Measurements from ENCODE around the gene STK11IP.

The STK11IP gene

GRCh38 chr2:219611306-219611705 lies 13.6 kb downstream of the STK11IP start:
- no peak for DNase-seq
- in situ Hi-C loops (cut with HindIII; ENCODE audit: low pct_ligation_motif_present, low pct_unique_long_range_greater_than_20kb, low sequenced_read_pairs): no loop called here

DNA sequence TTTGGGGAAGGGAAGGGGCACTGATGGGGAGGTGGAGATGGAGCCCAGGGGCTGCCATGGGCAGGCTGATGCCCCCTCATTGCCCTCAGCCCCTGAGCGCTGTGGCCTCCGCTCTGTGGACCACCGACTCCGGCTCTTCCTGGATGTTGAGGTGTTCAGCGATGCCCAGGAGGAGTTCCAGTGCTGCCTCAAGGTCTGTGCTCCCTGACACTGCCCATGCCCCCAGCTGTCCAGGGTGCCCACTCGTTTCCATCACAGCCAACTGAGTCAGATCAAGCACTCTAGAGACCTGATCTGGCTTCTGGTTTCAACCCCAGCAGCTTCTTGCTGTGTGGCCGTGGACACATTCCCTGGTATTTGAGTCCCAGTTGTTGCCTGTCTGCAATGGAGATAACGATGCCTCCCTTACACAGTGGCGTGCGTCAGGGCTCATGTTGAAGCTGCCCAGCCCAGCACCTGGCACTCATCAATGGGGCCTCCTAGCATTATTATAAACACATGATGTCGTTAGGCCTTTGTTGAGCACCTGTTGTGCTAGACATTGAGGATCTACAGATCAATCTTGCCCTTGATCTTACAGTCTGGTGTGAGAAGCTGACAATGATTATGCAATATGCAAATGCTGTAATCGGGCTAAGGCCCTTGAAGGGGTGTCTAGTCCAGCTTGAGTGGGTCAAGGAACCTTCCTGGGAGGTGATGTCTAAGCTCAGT lies 14.4 kb downstream of the STK11IP start:
- DNase-seq: no peak
- in situ Hi-C loops (cut with HindIII; ENCODE audit: low pct_ligation_motif_present, low pct_unique_long_range_greater_than_20kb, low sequenced_read_pairs): no loop called here

DNA sequence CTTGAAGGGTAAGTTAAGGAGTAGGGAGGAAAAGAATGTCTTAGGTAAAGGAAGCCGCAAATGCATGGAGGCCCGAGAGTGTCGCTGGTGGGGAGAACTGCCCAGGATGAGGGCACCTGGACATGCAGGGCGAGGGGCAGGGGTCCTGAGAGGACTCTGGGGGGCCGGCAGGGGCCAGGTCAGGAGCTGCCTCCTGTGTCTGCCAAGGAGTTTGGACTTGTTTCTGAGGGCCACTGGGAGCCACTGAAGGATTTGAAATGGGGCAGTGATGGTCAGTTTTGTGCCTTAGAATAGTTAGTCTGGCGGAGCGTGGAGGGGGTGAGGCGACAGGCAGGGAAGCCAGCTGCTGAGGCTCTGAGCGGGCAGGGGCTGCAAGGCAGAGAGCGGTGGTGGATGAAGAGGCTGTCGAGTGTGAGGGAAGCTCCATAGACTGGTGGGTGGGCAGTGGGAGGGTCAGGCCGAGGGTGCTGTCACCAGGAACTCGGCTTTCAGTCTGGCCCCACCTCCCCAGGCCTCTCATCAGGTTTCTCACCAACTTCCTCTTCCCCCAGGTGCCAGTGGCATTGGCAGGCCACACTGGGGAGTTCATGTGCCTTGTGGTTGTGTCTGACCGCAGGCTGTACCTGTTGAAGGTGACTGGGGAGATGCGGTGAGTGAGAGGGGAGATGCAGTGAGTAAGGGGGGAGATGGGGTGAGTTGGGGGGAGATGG lies 15.1 kb downstream of the STK11IP start:
- no peak for DNase-seq

DNA sequence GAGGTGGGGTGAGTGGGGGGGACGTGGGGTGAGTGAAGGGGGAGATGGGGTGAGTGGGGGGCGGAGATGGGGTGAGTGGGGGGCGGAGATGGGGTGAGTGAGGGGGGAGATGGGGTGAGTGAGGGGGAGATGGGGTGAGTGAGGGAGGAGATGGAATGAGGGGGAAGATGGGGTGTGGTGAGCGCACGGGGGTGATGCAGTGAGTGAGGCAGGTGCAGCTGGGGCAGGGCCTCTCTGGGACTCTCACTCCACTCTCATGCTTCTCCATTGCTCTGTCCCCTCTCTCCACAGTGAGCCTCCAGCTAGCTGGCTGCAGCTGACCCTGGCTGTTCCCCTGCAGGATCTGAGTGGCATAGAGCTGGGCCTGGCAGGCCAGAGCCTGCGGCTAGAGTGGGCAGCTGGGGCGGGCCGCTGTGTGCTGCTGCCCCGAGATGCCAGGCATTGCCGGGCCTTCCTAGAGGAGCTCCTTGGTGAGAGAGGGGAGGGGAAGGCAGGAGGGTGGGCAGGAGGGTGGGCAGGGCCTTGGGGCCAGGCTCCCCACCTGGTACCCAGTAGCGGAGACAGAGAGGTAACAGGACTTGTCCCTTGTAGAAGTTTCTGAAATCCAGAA lies 15.9 kb downstream of the STK11IP start:
- DNase-seq: no peak
- in situ Hi-C loops (cut with HindIII; ENCODE audit: low pct_ligation_motif_present, low pct_unique_long_range_greater_than_20kb, low sequenced_read_pairs): no loop called here

More for the DNA sequence above, 15.1 kb downstream of the STK11IP start:
- in situ Hi-C loops (cut with HindIII; ENCODE audit: low pct_ligation_motif_present, low pct_unique_long_range_greater_than_20kb, low sequenced_read_pairs): no loop called here

GRCh38 chr2:219614076-219614860 lies 16.6 kb downstream of the STK11IP start:
- in situ Hi-C loops (cut with HindIII; ENCODE audit: low pct_ligation_motif_present, low pct_unique_long_range_greater_than_20kb, low sequenced_read_pairs): no loop called here
- no peak for DNase-seq

DNA sequence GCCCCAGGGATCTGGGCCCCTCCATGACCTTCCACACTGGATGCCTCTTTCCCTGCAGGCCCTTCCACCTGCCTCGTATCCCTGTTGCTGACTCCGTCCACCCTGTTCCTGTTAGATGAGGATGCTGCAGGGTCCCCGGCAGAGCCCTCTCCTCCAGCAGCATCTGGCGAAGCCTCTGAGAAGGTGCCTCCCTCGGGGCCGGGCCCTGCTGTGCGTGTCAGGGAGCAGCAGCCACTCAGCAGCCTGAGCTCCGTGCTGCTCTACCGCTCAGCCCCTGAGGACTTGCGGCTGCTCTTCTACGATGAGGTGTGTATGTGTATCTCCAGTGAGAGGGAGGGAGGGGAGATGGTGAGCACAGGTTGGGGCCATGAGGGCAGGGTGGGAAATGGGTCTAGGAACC lies 17.4 kb downstream of the STK11IP start:
- DNase-seq: no peak
- in situ Hi-C loops (cut with HindIII; ENCODE audit: low pct_ligation_motif_present, low pct_unique_long_range_greater_than_20kb, low sequenced_read_pairs): no loop called here

GRCh38 chr2:219615894-219616293 lies 18.2 kb downstream of the STK11IP start:
- in situ Hi-C loops (cut with HindIII; ENCODE audit: low pct_ligation_motif_present, low pct_unique_long_range_greater_than_20kb, low sequenced_read_pairs): no loop called here
- DNase-seq: no peak

GRCh38 chr2:219616550-219616949 lies 18.9 kb downstream of the STK11IP start:
- DNase-seq: no peak
- in situ Hi-C loops (cut with HindIII; ENCODE audit: low pct_ligation_motif_present, low pct_unique_long_range_greater_than_20kb, low sequenced_read_pairs): no loop called here

- in situ Hi-C loops (cut with HindIII; ENCODE audit: low pct_ligation_motif_present, low pct_unique_long_range_greater_than_20kb, low sequenced_read_pairs): no loop called here
- no peak for DNase-seq
Observed at GRCh38 chr2:219618733-219619122, 21.1 kb downstream of the STK11IP start.

- DNase-seq: no peak
- in situ Hi-C loops (cut with HindIII; ENCODE audit: low pct_ligation_motif_present, low pct_unique_long_range_greater_than_20kb, low sequenced_read_pairs): no loop called here
Observed at GRCh38 chr2:219619235-219619634, 21.6 kb downstream of the STK11IP start.

GRCh38 chr2:219620546-219620945 lies 22.9 kb downstream of the STK11IP start:
- in situ Hi-C loops (cut with HindIII; ENCODE audit: low pct_ligation_motif_present, low pct_unique_long_range_greater_than_20kb, low sequenced_read_pairs): no loop called here
- DNase-seq: no peak

DNA sequence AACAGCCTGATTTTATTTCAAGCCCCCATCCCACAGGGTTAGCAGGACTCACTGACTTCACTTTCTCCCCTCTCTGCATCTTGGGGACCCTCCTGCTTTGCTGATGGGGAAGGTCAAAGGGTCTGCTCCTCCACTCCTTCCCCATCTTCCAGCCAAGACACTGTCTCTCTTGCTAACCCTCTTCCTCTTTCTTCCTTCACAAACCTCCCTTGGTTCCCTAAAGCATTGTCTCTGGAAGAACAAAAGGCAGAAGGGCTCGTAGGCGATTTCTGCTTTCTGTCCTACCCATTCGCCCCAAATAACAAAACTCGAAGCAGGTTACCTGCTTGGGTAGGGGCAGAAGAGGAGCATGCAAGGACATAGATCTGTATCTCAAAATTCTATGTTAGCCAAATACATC lies 24.3 kb downstream of the STK11IP start:
- no peak for DNase-seq
- in situ Hi-C loops (cut with HindIII; ENCODE audit: low pct_ligation_motif_present, low pct_unique_long_range_greater_than_20kb, low sequenced_read_pairs): no loop called here

GRCh38 chr2:219622472-219622871 lies 24.8 kb downstream of the STK11IP start:
- no peak for DNase-seq
- in situ Hi-C loops (cut with HindIII; ENCODE audit: low pct_ligation_motif_present, low pct_unique_long_range_greater_than_20kb, low sequenced_read_pairs): no loop called here

DNA sequence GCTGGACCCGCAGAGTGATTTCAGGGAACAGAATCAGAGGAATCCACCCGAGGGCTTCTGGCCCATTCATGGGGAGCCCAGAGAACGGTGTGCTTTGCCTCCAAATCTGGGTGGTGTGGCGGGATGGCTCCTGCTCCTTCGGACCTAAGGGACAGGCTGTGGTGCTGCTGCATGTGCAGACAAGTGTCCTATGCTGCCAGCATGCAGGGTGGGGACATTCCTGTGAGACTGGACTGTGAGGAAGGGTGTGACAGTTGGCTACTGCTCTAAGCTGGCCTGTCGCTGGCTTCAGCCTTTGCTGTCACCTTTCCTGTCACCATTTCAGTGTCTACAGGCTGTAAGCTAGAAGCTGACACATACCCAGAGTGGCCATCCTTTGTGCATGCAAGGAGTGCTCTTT lies 26.9 kb downstream of the STK11IP start:
- in situ Hi-C loops (cut with HindIII; ENCODE audit: low pct_ligation_motif_present, low pct_unique_long_range_greater_than_20kb, low sequenced_read_pairs): no loop called here

DNA sequence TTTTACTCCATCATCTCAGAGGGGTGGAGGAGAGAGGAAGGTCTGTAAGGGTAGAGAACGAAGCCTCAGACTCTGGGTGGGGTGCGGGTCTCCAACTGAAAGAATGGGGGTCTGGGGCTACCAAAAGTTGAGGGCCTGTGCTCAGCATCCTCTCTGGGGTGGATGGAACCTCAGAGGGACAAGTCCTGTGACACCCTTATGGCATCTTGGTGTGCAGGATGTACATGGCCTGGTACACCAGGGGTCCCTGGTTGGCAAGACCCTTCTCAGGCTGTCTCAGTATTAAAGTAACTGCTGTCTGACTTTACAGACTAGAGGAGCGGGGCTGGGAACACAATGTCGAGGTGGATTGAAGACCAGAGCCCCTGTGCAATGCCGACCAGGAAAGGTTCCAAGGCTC lies 27.5 kb downstream of the STK11IP start:
- in situ Hi-C loops (cut with HindIII; ENCODE audit: low pct_ligation_motif_present, low pct_unique_long_range_greater_than_20kb, low sequenced_read_pairs): no loop called here
- DNase-seq: no peak

More for the DNA sequence above, 26.9 kb downstream of the STK11IP start:
- no peak for DNase-seq

GRCh38 chr2:219626540-219626939 lies 28.9 kb downstream of the STK11IP start:
- in situ Hi-C loops (cut with HindIII; ENCODE audit: low pct_ligation_motif_present, low pct_unique_long_range_greater_than_20kb, low sequenced_read_pairs): no loop called here
- DNase-seq: no peak

DNA sequence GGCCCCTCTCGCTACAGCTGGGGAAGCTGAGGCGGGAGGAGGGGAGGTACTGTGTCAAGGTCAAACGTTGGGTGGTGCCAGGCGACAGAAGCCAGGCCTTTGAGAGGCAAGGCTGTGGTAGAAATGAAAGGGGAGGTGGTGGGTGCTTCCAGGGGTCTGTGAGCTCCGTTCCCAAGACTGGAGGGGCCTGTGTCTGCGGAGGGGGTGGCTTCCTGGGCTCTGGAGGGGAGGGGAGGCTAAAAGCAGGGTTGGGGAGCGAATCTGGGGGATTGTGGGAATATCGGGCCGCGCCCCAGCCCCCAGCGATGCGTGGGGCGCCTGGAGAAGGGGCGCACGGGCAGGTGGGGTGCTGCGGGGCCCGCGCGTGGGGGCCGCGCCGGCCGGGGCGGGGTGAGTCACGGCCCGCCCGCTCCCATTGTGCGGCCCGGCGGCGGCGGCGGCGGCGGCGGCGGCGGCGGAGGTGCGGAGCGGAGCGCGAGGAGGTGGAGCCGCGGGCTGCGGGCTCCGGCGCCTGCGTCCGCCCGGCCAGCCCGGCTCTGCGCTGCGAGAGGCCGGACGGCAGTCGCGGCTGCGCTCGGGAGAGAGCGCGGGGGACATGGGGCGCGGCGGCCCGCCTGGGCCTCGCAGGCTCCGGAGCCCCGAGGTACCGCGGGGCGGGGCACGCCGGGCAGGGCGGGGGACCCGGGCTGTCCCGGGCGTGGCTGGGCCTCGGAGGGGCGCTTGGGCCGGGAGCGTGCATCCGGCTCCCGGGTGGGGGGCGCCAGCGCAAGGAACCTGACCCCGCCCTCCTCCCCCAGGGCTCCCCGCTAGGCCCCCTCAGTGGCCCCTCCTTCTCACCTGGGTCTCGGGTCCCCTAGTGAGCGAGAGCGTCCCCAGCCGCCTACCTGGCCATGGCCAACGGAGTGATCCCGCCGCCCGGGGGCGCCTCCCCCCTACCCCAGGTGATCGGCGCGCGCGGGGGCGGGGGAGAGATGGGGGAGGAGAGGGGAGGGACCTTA lies 29.7 kb downstream of the STK11IP start, which contains the start of gene SLC4A3:
SLC4A3 (plus strand) TSS at position 528 of the 998 bp plus-strand sequence; CDS start at position 891, 363 bp downstream.
- peak; percentile 54 for DNase-seq
- in situ Hi-C loops (cut with HindIII; ENCODE audit: low pct_ligation_motif_present, low pct_unique_long_range_greater_than_20kb, low sequenced_read_pairs): no loop called here

All from ACHN (cell line).